ENCODE results near the gene CIC.
A peak's percentile ranks its signal among the peaks of the same experiment; 100 is the strongest.

The CIC gene

GRCh38 chr19:42301646-42302203, 32.7 kb downstream of the CIC start, which contains the start of gene PRR19:
TSS of gene PRR19 (plus strand) at chr19:42302132. CDS start at chr19:42309585, 7,453 bp downstream.
- Histone ChIP-seq H3K14ac (ENCODE audit: low read length in 2 of 2) (peak within 1 kb of the TSS in 1 of 2 experiments; percentile 99), H3K4me3 (ENCODE audit: insufficient read depth in 1 of 2, low read depth in 1 of 2, low read length in 2 of 2) (peak within 1 kb of the TSS; percentile 71 to 93), H2AFZ (ENCODE audit: low read depth, low read length) (peak within 1 kb of the TSS; percentile 92), H3K9me3 (ENCODE audit: control insufficient read depth, low read length) (no peaks in the 10 kb centered on the region), H3K79me1 (replicated peaks; ENCODE audit: low read length, poor library complexity, severe bottlenecking) (peaks cover 7% of the 10 kb centered on the region), H3K4me1 (ENCODE audit: control insufficient read depth, insufficient read depth, low read depth, low read length) (peaks cover 16% of the 10 kb centered on the region), H2BK12ac (ENCODE audit: low read length in 2 of 2) (peak within 1 kb of the TSS; percentile 15 to 75), H2BK120ac (ENCODE audit: low read depth, low read length) (peak within 1 kb of the TSS; percentile 21), H3K23ac (ENCODE audit: low read length in 2 of 2) (peak within 1 kb of the TSS in 1 of 2 experiments; percentile 57), H2BK15ac (ENCODE audit: low read depth, poor library complexity, severe bottlenecking) (peak within 1 kb of the TSS; percentile 39), H2BK5ac (ENCODE audit: low read depth, low read length, poor library complexity, severe bottlenecking) (no peak within 1 kb of the TSS), H3K36me3 (ENCODE audit: control insufficient read depth in 1 of 2, insufficient read depth in 2 of 2, low read depth in 1 of 2, low read length in 2 of 2) (peaks cover 6 to 10% of the 10 kb centered on the region in 2 experiments), H3K9ac (ENCODE audit: low read length) (peak within 1 kb of the TSS; percentile 83), H4K91ac (ENCODE audit: low read length) (peak within 1 kb of the TSS; percentile 23), H3K4me2 (ENCODE audit: low read length, poor library complexity, severe bottlenecking) (peak within 1 kb of the TSS; percentile 90), H3K27me3 (ENCODE audit: control insufficient read depth in 1 of 2, insufficient read depth in 1 of 2, low read length in 2 of 2) (no peaks in the 10 kb centered on the region), H2AK5ac (ENCODE audit: low read length, severe bottlenecking) (no peak within 1 kb of the TSS), H4K8ac (ENCODE audit: low read length) (peak within 1 kb of the TSS; percentile 47), H3K4ac (ENCODE audit: low read depth in 1 of 2, low read length in 2 of 2) (peak within 1 kb of the TSS in 1 of 2 experiments; percentile 87), H3K18ac (ENCODE audit: low read depth in 1 of 2, low read length in 2 of 2) (peak within 1 kb of the TSS; percentile 4 to 96), H3K27ac (ENCODE audit: low read length, poor library complexity, severe bottlenecking) (peak within 1 kb of the TSS; percentile 27)
- DNase-seq = no peak
- 6% methylated on average over 21 of the region's 21 CpGs for WGBS

- Histone ChIP-seq H3K9ac (ENCODE audit: low read length) (peak overlapping the region; percentile 83), H4K8ac (ENCODE audit: low read length) (peak overlapping the region; percentile 47), H2BK120ac (ENCODE audit: low read depth, low read length) (no peak overlapping the region), H2BK12ac (ENCODE audit: low read length in 2 of 2) (peak overlapping the region; percentile 15 to 94), H3K27me3 (ENCODE audit: control insufficient read depth in 1 of 2, insufficient read depth in 1 of 2, low read length in 2 of 2) (no peaks in the 10 kb centered on the region), H3K9me3 (ENCODE audit: control insufficient read depth, low read length) (no peaks in the 10 kb centered on the region), H4K91ac (ENCODE audit: low read length) (no peak overlapping the region), H2BK5ac (ENCODE audit: low read depth, low read length, poor library complexity, severe bottlenecking) (no peak overlapping the region), H2BK15ac (ENCODE audit: low read depth, poor library complexity, severe bottlenecking) (no peak overlapping the region), H3K14ac (ENCODE audit: low read length in 2 of 2) (peak overlapping the region in 1 of 2 experiments; percentile 22), H2AK5ac (ENCODE audit: low read length, severe bottlenecking) (peak overlapping the region; percentile 34), H2AFZ (ENCODE audit: low read depth, low read length) (peak overlapping the region; percentile 54), H3K27ac (ENCODE audit: low read length, poor library complexity, severe bottlenecking) (no peak overlapping the region), H3K36me3 (ENCODE audit: control insufficient read depth in 1 of 2, insufficient read depth in 2 of 2, low read depth in 1 of 2, low read length in 2 of 2) (peaks cover 0 to 5% of the 10 kb centered on the region in 2 experiments), H3K4me1 (ENCODE audit: control insufficient read depth, insufficient read depth, low read depth, low read length) (peaks cover 13% of the 10 kb centered on the region), H3K23ac (ENCODE audit: low read length in 2 of 2) (no peak overlapping the region), H3K4me2 (ENCODE audit: low read length, poor library complexity, severe bottlenecking) (no peak overlapping the region), H3K4me3 (ENCODE audit: insufficient read depth in 1 of 2, low read depth in 1 of 2, low read length in 2 of 2) (peak overlapping the region in 1 of 2 experiments; percentile 93), H3K18ac (ENCODE audit: low read depth in 1 of 2, low read length in 2 of 2) (peak overlapping the region in 1 of 2 experiments; percentile 72), H3K79me1 (replicated peaks; ENCODE audit: low read length, poor library complexity, severe bottlenecking) (peaks cover 5% of the 10 kb centered on the region), H3K4ac (ENCODE audit: low read depth in 1 of 2, low read length in 2 of 2) (peak overlapping the region in 1 of 2 experiments; percentile 83)
- 75% methylated on average over 6 of the region's 11 CpGs for WGBS
- no peak for DNase-seq
Measured at GRCh38 chr19:42303101-42303464, 34.0 kb downstream of the CIC start.

DNA sequence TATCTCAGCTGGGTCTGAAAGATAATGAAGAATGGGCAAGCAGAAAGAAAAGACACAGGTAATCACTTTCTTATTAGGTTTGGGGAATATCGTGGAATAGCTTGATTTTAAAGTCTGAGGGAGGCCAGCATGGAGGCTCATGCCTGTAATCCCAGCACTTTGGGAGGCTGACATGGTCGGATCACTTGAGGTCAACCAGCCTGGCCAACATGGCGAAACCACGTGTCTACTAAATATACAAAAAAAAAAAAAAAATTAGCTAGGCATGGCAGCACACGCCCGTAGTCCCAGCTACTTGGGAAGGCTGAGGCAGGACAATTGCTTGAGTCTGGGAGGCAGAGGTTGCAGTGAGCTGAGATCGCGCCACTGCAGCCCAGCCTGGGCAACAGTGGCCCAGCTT, 34.8 kb downstream of the CIC start:
- Histone ChIP-seq H3K18ac (ENCODE audit: low read depth in 1 of 2, low read length in 2 of 2) (no peak overlapping the region), H3K9ac (ENCODE audit: low read length) (no peak overlapping the region), H2BK15ac (ENCODE audit: low read depth, poor library complexity, severe bottlenecking) (no peak overlapping the region), H3K4ac (ENCODE audit: low read depth in 1 of 2, low read length in 2 of 2) (no peak overlapping the region), H3K23ac (ENCODE audit: low read length in 2 of 2) (no peak overlapping the region), H2BK120ac (ENCODE audit: low read depth, low read length) (no peak overlapping the region), H2BK12ac (ENCODE audit: low read length in 2 of 2) (peak overlapping the region in 1 of 2 experiments; percentile 42), H4K8ac (ENCODE audit: low read length) (no peak overlapping the region), H3K4me2 (ENCODE audit: low read length, poor library complexity, severe bottlenecking) (no peak overlapping the region), H2AK5ac (ENCODE audit: low read length, severe bottlenecking) (no peak overlapping the region), H4K91ac (ENCODE audit: low read length) (no peak overlapping the region), H3K36me3 (ENCODE audit: control insufficient read depth in 1 of 2, insufficient read depth in 2 of 2, low read depth in 1 of 2, low read length in 2 of 2) (peaks cover 0 to 5% of the 10 kb centered on the region in 2 experiments), H3K4me1 (ENCODE audit: control insufficient read depth, insufficient read depth, low read depth, low read length) (peaks cover 13% of the 10 kb centered on the region), H2BK5ac (ENCODE audit: low read depth, low read length, poor library complexity, severe bottlenecking) (no peak overlapping the region), H3K4me3 (ENCODE audit: insufficient read depth in 1 of 2, low read depth in 1 of 2, low read length in 2 of 2) (no peak overlapping the region), H3K27me3 (ENCODE audit: control insufficient read depth in 1 of 2, insufficient read depth in 1 of 2, low read length in 2 of 2) (no peaks in the 10 kb centered on the region), H3K27ac (ENCODE audit: low read length, poor library complexity, severe bottlenecking) (no peak overlapping the region), H2AFZ (ENCODE audit: low read depth, low read length) (no peak overlapping the region), H3K9me3 (ENCODE audit: control insufficient read depth, low read length) (no peaks in the 10 kb centered on the region), H3K14ac (ENCODE audit: low read length in 2 of 2) (no peak overlapping the region), H3K79me1 (replicated peaks; ENCODE audit: low read length, poor library complexity, severe bottlenecking) (peaks cover 5% of the 10 kb centered on the region)
- DNase-seq = no peak
- 99% methylated on average over 4 of the region's 8 CpGs for WGBS

DNA sequence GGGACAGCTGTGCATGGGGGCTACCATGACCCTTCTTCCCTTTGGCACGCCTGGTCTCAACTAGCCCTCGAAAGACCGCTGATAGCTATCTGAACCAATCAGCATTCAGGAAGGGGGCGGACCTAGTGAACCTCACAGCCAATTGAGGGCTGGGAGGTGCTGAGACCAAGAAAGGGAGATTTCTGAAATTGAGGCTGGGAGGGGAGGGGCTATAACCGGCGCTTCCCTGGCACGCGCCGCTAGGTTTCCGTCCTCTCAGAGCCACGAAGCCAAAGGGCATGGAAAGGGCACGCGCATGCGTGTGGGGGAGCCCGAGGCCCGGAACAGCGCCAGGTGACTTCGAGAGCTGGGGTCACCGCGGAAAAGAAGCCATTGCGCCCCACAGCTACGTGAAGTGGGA, 37.6 kb downstream of the CIC start:
- Histone ChIP-seq H3K4me1 (ENCODE audit: control insufficient read depth, insufficient read depth, low read depth, low read length) (peaks cover 10% of the 10 kb centered on the region), H3K9me3 (ENCODE audit: control insufficient read depth, low read length) (no peaks in the 10 kb centered on the region), H3K18ac (ENCODE audit: low read depth in 1 of 2, low read length in 2 of 2) (no peak overlapping the region), H2AFZ (ENCODE audit: low read depth, low read length) (no peak overlapping the region), H4K8ac (ENCODE audit: low read length) (no peak overlapping the region), H2AK5ac (ENCODE audit: low read length, severe bottlenecking) (no peak overlapping the region), H2BK120ac (ENCODE audit: low read depth, low read length) (no peak overlapping the region), H2BK5ac (ENCODE audit: low read depth, low read length, poor library complexity, severe bottlenecking) (no peak overlapping the region), H3K23ac (ENCODE audit: low read length in 2 of 2) (no peak overlapping the region), H3K4me3 (ENCODE audit: insufficient read depth in 1 of 2, low read depth in 1 of 2, low read length in 2 of 2) (no peak overlapping the region), H3K9ac (ENCODE audit: low read length) (no peak overlapping the region), H3K14ac (ENCODE audit: low read length in 2 of 2) (peak overlapping the region in 1 of 2 experiments; percentile 79), H3K4me2 (ENCODE audit: low read length, poor library complexity, severe bottlenecking) (no peak overlapping the region), H2BK15ac (ENCODE audit: low read depth, poor library complexity, severe bottlenecking) (no peak overlapping the region), H3K36me3 (ENCODE audit: control insufficient read depth in 1 of 2, insufficient read depth in 2 of 2, low read depth in 1 of 2, low read length in 2 of 2) (peaks cover 0 to 3% of the 10 kb centered on the region in 2 experiments), H2BK12ac (ENCODE audit: low read length in 2 of 2) (no peak overlapping the region), H3K27ac (ENCODE audit: low read length, poor library complexity, severe bottlenecking) (no peak overlapping the region), H3K27me3 (ENCODE audit: control insufficient read depth in 1 of 2, insufficient read depth in 1 of 2, low read length in 2 of 2) (no peaks in the 10 kb centered on the region), H3K79me1 (replicated peaks; ENCODE audit: low read length, poor library complexity, severe bottlenecking) (peaks cover under 1% of the 10 kb centered on the region), H4K91ac (ENCODE audit: low read length) (peak overlapping the region; percentile 54), H3K4ac (ENCODE audit: low read depth in 1 of 2, low read length in 2 of 2) (no peak overlapping the region)
- no peak for DNase-seq
- 94% methylated on average over 22 of the region's 22 CpGs for WGBS

Data from mesenchymal stem cell (in vitro differentiated cells and primary cell).